ENCODE results near the gene MOB3A. TPM values are rescaled to one million over a fixed set of nuclear protein-coding genes. Genes with fewer than 3 reads are reported as not detected.

The MOB3A gene
- 33.5 and 36.7 TPM in 2 replicates for total RNA-seq

GRCh38 chr19:2096034-2096479, at the start of gene MOB3A:
Gene MOB3A (minus strand): TSS chr19:2096326. CDS start chr19:2078560, 17,766 bp downstream.

GRCh38 chr19:2096480-2097202, 515 bp upstream of the MOB3A start, which contains the start of gene IZUMO4:
Gene IZUMO4 (plus strand): TSS chr19:2096915. CDS start chr19:2096946, 31 bp downstream.

GRCh38 chr19:2050991-2051772, 44.9 kb downstream of the MOB3A start, which contains the start of gene MKNK2:
Gene MKNK2 (minus strand): TSS chr19:2051244. CDS start chr19:2050851, 393 bp downstream.

Other genes with a start within 250 kb of the MOB3A start
- gene REXO1, start 247.8 kb downstream of the MOB3A start, total RNA-seq, result 5.6 and 10.8 TPM in 2 replicates
- gene KLF16, start 232.7 kb downstream of the MOB3A start, total RNA-seq, result 4.5 and 5.2 TPM in 2 replicates
- 69.7 and 71.1 TPM in 2 replicates for gene ABHD17A, start 210.8 kb downstream of the MOB3A start, total RNA-seq
- gene ADAT3, start 190.9 kb downstream of the MOB3A start, total RNA-seq, result 3.9 and 4.1 TPM in 2 replicates
- 36.7 and 39.5 TPM in 2 replicates for gene SCAMP4, start 190.9 kb downstream of the MOB3A start, total RNA-seq
- 59.4 and 79.8 TPM in 2 replicates for gene CSNK1G2, start 155.2 kb downstream of the MOB3A start, total RNA-seq
- gene BTBD2, start 80.6 kb downstream of the MOB3A start, total RNA-seq, result 54.8 and 65.1 TPM in 2 replicates
- 68.3 and 189 TPM in 2 replicates for gene MKNK2, start 45.1 kb downstream of the MOB3A start, total RNA-seq
- gene IZUMO4, start 589 bp upstream of the MOB3A start, total RNA-seq, result 0.89 and 2.1 TPM in 2 replicates
- 109 and 150 TPM in 2 replicates for gene AP3D1, start 55.2 kb upstream of the MOB3A start, total RNA-seq
- gene DOT1L, start 67.6 kb upstream of the MOB3A start, total RNA-seq, result 5.4 and 9.4 TPM in 2 replicates
- 61.1 and 68.4 TPM in 2 replicates for gene PLEKHJ1, start 140.0 kb upstream of the MOB3A start, total RNA-seq
- 31.4 and 40.7 TPM in 2 replicates for gene SF3A2, start 140.5 kb upstream of the MOB3A start, total RNA-seq
- 0.66 and 1.6 TPM in 2 replicates for gene AMH, start 153.0 kb upstream of the MOB3A start, total RNA-seq
- not detected in 2 replicates for gene JSRP1, start 160.1 kb upstream of the MOB3A start, total RNA-seq
- not detected in 2 replicates for gene PEAK3, start 185.8 kb upstream of the MOB3A start, total RNA-seq
- under 0.01 TPM in 1 of 2 replicates, not detected in the other for gene LINGO3, start 211.8 kb upstream of the MOB3A start, total RNA-seq
- 115 and 162 TPM in 2 replicates for gene LSM7, start 232.3 kb upstream of the MOB3A start, total RNA-seq
- gene SPPL2B, start 232.4 kb upstream of the MOB3A start, total RNA-seq, result 38.5 and 39.9 TPM in 2 replicates